ENCODE measurements around the gene TMEM63C.

TMEM63C gene

DNA sequence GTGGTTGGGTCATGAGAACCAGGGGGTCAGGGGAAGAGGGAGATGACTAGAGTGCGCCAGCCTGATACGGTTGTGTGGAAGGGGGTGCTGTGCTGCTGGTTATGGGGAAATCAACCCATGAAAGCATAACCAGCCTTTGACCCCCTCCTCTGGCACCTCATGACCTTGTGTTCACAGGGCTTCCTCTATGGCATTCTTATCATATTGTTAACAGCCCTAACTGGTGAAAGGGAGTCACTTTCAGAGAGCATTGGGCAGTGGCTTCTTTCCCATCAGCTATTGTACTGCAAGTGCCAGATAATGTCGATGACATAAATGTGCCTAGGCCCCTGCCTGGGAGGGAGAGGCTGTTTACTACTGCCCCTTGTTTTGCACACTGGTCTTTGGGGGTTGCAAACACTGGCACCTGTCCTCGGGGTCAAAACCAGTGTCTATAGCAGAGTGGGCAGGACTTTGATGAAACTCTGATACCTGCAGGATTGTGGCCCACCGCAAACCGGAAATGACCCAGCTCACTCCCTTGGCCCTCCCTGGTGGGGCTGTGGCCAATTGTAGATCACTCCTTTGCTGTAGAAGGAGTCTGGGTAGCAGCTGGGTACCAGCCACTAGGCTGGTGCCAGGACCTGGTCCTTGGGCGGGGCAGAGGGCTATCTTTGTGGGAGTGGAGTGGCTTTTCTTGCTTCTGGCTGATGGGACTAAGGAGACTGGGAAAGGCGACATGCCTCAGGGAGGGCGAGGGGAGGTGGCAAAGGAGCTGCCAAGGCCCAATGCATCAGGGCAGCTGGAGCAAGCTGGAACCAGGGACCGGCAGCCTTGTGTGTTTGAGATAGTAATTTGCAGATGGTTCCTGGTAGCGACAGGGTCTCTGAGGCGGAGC lies 634 bp upstream of the TMEM63C start:
- DNase-seq (ENCODE audit: insufficient read length, low spot score) (no peak), FAIRE-seq (no peak)
- TF ChIP-seq, protein P1, sequence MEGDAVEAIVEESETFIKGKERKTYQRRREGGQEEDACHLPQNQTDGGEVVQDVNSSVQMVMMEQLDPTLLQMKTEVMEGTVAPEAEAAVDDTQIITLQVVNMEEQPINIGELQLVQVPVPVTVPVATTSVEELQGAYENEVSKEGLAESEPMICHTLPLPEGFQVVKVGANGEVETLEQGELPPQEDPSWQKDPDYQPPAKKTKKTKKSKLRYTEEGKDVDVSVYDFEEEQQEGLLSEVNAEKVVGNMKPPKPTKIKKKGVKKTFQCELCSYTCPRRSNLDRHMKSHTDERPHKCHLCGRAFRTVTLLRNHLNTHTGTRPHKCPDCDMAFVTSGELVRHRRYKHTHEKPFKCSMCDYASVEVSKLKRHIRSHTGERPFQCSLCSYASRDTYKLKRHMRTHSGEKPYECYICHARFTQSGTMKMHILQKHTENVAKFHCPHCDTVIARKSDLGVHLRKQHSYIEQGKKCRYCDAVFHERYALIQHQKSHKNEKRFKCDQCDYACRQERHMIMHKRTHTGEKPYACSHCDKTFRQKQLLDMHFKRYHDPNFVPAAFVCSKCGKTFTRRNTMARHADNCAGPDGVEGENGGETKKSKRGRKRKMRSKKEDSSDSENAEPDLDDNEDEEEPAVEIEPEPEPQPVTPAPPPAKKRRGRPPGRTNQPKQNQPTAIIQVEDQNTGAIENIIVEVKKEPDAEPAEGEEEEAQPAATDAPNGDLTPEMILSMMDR (IDR thresholded peaks at IDR 0.05; ENCODE audit: insufficient read depth, missing control alignments), result no peak

DNA sequence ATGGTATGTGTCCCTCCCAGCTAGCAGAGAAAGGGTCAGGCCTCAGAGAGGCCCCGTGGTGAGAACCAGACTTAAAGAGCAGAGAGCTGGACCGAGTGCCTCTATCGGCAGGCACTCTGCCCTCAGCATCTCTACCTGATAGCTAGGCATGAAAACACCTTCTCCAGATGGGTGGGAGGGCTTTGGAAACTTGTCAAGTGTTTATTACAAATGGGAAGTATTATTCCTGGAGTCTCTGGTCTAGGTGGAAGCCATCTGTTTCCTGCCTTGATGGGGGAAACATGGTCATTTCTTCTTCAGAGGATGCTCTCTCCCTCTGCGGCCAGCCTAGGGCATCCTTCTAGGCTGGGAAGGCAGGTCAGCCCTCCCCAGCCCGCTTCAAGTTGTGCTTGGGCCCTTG lies 2.3 kb downstream of the TMEM63C start:
- TF ChIP-seq, protein P1 (IDR thresholded peaks at IDR 0.05; ENCODE audit: insufficient read depth, missing control alignments), result no peak
- FAIRE-seq (no peak), DNase-seq (ENCODE audit: insufficient read length, low spot score) (no peak)

DNA sequence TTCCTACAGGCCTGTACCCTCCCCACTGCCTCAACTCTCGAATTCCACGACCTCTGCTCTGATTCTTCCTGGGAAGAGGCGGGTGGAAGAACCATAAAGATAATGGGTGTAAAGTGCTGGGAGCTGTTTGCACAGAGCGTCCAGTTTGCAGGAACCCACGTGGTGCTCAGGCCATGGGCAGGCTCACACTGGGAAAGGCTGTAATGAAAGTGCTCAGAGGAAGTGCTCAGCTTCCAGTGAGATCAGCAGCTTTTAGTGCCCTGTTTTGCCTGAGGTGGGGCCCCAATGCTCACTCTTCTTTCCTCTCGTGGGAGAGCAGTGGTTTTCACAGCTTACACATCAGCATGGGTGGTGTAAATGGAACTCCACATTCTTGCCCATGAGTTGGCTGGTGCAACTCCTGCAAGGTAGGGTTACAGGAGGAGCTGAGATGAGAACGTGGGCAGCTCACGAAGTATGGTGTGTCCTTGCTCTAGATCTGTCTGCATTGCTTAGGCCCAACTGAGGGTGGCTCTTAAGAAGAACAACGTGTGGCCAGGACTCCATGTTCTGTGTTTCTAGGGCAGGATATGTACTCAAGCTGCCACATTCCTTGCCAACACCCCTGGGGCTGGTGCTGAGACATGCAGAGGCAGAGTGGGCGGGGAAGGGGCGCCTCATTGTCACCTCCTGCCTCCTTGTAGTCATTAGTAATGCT lies 2.9 kb downstream of the TMEM63C start:
- FAIRE-seq (no peak), DNase-seq (ENCODE audit: insufficient read length, low spot score) (no peak)
- TF ChIP-seq, protein P1 (IDR thresholded peaks at IDR 0.05; ENCODE audit: insufficient read depth, missing control alignments), result no peak

DNA sequence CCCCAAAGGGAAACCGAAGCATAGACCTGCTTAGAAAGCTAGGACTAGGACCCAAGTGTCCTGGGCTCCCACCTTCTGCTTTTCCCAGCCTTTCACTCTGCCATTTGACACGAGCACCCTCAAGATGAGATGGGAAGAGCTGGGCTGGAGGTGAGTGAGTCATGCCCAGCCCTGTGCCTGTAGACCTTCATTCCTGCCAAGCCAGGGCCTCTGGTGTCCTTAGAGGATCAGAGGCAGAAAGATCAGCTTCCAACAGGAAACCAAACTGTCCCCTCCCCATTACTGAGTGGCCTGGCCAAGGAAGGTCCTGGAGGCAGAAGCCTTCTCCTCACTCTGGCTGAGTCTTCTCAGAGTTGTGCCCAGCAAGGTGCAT lies 3.5 kb downstream of the TMEM63C start:
- DNase-seq (ENCODE audit: insufficient read length, low spot score) (no peak), FAIRE-seq (no peak)
- TF ChIP-seq, protein P1 (IDR thresholded peaks at IDR 0.05; ENCODE audit: insufficient read depth, missing control alignments), result no peak

DNA sequence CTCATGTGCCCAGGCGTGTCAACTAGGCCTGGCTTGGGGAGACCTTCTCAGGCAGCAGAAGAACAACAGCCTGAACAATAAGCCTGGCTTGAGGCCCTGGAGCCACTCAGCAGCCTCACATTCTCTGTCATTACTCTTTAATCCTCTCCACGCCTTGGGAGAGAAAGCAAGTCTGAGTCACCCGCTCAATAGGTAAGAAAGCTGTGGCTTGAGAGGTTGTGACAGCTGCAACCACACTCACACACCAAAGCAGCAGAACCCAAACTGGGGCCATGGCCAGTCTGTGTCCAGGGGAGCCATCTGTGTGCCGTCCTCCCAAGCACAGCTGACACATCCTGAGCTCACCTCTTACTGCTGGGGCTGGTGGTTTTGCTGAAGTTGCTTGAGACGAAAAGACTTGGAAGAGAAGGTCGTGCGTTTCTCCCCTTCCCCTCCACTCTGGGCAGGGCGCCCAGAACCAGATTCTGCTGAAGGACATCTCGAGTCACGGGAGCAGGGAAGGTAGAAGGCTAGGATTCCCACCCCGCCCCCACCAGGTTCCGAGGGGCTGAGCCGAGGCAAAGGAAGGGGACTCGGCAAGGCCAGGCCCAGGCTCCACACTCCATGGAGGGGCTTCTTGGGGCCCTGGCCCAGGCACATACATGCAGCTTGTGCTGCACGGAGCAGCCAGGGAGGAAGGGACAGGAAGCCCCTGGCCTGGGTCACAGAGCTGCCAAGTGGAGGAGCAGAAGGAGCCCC lies 5.5 kb downstream of the TMEM63C start:
- TF ChIP-seq, protein P1 (IDR thresholded peaks at IDR 0.05; ENCODE audit: insufficient read depth, missing control alignments), result no peak
- no peak for DNase-seq (ENCODE audit: insufficient read length, low spot score)
- no peak for FAIRE-seq

DNA sequence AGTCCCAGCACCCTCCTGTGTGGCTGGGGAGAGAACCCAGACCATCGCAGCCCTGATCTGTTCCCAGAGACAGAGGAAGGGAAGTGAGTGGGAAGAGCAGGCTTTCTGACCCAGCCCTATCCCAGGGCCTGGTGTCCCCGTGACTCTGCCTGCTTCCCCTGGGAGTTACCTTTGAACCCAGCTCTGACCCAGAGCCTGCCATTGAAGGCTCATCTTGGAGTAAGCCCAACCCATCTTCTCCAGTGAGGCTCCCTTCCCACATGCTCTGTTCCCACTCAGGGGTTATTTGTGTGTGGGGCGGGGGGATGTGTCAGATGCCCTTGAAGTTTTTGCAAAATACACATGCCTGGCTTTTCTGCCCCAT lies 6.0 kb downstream of the TMEM63C start:
- FAIRE-seq, result no peak
- DNase-seq (ENCODE audit: insufficient read length, low spot score), result no peak
- TF ChIP-seq, protein P1 (IDR thresholded peaks at IDR 0.05; ENCODE audit: insufficient read depth, missing control alignments), result no peak

Measured in D721Med (cell line).